Right lobe of liver (tissue), 4 donors: ENCODE measurements around the gene ADGRL3.

ENCODE experiments used
- CTCF ChIP-seq, 4 donors: fragments of 200-600 bp in 3 of 4; fragments of 450-650 bp in 1 of 4; IDR thresholded peaks; one replicate each; pipeline versions ENCODE4 v1.5.1 to v1.8.0; 2016 to 2022; ENCODE audit warnings: antibody characterized with exemption in 4 of 4, mild to moderate bottlenecking in 2 of 4
- POLR2A ChIP-seq: fragments of 450-650 bp; IDR thresholded peaks from one replicate; pipeline ENCODE4 v1.6.1; 2017; ENCODE audit warnings: antibody characterized with exemption, mild to moderate bottlenecking
- donor health status: DM: no; HTN: no; CAD: no.
- donor health status: DM: no; HTN: no; CAD: no.
- donor health status: DM: no; HTN: yes; CAD: no.

GRCh38 chr4:61549336-61549735, 349.2 kb downstream of the ADGRL3 start:
- TF ChIP-seq CTCF (IDR thresholded peaks at IDR 0.05) (no peak), POLR2A (no peak)
